LNCAP (cell line): ENCODE results near the gene ACP6.
A peak's percentile ranks its signal among the peaks of the same experiment; 100 is the strongest.

Source experiments
- TF ChIP-seq, protein P1 (sequence below): fragments of 450-650 bp; IDR thresholded peaks from 2 replicates; pipeline ENCODE4 v1.5.1; 2017; ENCODE audit warnings: mild to moderate bottlenecking

ACP6 gene

DNA sequence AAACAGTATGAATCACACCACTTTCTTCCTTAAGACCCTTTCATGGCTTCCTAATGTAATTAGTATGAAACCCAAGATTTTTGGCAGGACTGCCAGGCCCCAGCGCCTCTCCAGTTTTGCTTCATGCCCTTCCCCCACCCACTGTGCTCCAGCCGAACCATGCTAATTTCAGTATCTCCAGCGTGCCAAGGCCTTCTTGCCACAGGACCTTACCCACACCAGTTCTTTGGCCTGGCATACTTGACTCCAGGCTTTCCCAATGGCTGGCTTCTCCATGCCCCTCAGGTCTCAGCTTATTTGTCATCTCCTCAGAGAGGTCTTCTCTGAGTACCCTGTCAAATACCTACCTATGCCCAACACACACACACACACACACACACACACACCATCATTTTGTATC lies 38.5 kb downstream of the ACP6 start:
- TF ChIP-seq, protein P1, sequence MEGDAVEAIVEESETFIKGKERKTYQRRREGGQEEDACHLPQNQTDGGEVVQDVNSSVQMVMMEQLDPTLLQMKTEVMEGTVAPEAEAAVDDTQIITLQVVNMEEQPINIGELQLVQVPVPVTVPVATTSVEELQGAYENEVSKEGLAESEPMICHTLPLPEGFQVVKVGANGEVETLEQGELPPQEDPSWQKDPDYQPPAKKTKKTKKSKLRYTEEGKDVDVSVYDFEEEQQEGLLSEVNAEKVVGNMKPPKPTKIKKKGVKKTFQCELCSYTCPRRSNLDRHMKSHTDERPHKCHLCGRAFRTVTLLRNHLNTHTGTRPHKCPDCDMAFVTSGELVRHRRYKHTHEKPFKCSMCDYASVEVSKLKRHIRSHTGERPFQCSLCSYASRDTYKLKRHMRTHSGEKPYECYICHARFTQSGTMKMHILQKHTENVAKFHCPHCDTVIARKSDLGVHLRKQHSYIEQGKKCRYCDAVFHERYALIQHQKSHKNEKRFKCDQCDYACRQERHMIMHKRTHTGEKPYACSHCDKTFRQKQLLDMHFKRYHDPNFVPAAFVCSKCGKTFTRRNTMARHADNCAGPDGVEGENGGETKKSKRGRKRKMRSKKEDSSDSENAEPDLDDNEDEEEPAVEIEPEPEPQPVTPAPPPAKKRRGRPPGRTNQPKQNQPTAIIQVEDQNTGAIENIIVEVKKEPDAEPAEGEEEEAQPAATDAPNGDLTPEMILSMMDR, result no peak

DNA sequence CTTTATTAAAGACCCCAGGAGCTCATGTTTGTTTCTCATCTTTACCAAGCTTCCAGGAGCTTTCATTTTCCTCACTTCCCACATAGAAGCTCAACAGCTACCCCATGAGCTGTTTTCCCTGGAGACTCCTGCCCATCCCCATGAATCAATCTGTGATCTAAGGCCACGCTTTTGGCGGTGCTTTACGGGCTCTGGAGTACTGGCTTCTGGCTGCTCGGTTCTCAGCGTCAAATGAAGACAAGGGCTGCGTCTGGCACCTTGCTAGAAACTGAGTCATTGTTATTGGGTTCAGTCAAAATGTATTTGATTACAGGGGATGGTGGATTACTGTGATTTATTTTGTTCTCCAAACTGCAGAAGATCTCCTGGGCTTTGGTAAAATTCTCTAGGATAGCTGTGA lies 39.9 kb downstream of the ACP6 start:
- TF ChIP-seq, protein P1, result no peak

DNA sequence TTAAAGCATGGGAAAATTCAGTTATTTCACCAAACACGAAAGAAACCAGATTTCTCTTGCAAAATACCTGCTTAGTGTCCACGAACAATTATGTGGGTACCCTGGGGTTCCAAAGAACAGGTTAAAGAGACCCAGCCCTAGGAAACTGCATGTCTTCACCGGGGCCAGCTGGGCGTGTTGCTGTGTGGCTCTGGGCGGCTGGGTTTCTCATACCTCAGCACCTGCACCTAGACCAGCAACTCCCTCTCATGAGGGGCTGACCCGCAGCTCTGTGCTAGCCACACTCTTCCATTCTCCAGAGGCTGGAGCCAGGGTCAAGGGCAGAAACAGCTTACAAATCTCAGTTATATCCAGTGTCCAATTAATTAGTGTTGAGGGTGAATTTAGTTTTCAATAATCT lies 40.3 kb downstream of the ACP6 start:
- TF ChIP-seq, protein P1, result no peak

DNA sequence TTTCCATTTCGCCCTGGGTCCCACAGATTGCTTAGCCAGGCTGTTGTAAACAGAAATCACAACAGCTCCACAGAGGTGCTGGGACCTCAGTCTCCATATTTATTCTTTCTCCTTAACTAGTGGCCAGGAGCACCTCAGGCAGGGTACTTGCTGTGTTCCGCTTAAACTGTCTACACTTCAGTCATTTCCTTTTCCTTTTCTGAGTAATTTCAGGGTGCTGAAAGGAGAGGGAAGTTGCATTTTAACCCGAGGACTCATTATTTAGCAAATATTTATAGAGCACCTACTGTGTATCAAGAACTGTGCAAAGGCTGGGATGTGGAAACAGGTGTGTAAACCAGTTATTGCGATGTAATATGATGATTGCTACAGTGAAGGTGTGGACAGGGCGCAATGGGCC lies 41.9 kb downstream of the ACP6 start:
- TF ChIP-seq, protein P1, result no peak

DNA sequence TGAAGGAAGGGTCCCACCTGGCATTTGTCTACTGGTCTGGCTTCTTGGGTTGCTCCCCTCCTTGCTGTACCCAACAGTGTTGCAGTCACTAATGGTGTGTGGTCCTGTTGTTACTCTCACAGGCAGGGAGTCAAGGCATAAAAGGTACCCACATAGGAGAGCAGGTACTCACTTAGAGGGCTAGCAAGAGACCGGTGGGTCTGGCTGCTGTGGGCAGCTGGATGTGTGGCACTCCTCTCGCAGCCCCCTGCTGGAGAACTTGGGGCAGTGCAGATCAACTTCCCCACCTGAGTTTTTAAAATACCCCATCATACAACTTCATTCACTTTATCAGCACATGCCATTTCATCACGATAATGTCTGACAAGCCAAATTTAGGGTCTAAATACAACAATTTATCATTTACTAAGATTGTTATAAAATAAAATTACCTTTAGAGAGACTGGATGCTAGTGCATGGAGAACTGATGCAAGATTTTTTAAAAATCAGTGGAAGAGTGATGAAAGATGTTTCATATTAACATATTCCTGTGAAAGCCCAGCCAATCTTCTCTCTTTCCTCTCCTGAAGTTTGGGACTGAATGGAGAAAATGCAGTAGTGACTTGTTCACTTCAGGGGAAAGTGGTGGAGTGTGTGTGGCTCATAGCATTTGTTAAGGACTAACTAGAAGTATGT lies 42.8 kb downstream of the ACP6 start:
- TF ChIP-seq, protein P1, result peak; percentile 95

DNA sequence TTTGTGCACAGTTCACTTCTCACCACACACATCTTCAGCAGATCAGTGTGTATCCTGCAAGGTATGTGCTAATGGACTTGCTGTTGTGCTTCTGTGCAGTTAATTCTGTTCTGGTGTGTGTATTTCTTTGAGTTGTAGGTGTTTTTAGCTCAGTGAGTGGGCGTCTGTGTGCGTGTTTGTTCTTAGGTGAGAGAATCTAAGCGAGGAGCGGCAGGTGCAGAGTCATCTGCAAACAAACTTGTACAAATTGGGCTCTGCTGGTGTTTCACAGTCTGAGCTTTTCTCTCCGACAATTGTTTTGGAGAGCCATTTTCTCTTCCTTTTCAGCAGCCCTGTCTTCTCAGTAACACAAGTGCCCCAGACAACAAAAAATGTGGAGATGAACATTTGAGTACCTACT lies 43.6 kb downstream of the ACP6 start:
- TF ChIP-seq, protein P1, result no peak

DNA sequence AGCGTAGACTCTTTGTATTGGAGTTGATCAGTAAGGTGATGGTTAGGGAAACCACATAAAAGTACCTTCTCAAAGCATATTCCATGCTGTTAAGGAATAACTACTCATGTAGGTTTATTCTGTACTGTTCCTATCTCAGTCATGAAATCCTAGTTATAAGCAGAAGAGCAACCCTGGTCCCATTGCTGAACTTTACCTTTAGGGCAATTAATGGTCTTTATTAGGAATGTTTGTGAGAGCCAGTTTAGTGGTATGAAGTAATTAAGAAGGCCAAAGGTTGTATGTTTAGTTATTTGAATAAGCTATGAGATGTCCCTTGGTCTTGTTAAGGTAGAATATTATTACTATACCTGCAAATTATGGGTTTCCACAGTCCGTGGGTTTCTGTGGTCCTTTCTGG lies 44.0 kb downstream of the ACP6 start:
- TF ChIP-seq, protein P1, result no peak
